ENCODE results near the gene SCNN1A.

SCNN1A gene

DNA sequence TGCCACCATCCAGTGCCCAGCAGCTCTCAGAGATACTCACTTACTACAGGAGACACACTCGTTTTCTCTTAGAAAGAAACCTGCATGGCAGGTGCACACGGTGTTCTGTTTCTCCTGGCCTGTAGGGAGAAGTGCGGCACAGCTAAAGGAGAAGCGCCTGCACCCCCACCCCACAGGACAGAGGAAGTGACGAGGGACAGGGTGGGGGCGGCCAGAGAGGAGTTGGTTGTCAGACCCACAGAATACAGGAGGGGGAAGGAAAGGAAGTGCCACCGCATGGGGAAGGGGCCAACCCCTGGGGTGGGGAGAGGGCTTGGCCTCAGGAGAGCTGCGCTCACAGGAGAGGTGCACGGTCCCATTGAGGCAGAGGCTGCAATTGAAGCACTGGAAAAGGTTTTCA lies 42.3 kb downstream of the SCNN1A start:
- DNase-seq = no peak
- Histone ChIP-seq H3K9me3 (replicated peaks; ENCODE audit: insufficient read depth, low read length) (no peaks in the 10 kb centered on the region), H3K79me2 (ENCODE audit: low read length) (peaks cover 62% of the 10 kb centered on the region), H4K20me1 (ENCODE audit: insufficient read depth, low read length) (no peaks in the 10 kb centered on the region), H3F3A (ENCODE audit: insufficient read depth, low read length) (peaks cover 22% of the 10 kb centered on the region), H3K36me3 (replicated peaks; ENCODE audit: insufficient read depth, low read length) (peaks cover 9% of the 10 kb centered on the region; the same call in 1 of the 2 replicates), H3K27ac (ENCODE audit: low read length) (no peak overlapping the region), H2AFZ (ENCODE audit: low read length) (no peak overlapping the region), H3K4me3 (ENCODE audit: low read length) (no peak overlapping the region), H3K9me2 (replicated peaks; ENCODE audit: insufficient read depth, low read length) (no peaks in the 10 kb centered on the region), H3K4me1 (ENCODE audit: low read length) (peaks cover 35% of the 10 kb centered on the region), H3K4me2 (ENCODE audit: low read depth, low read length) (no peak overlapping the region), H3K9ac (ENCODE audit: low read length) (no peak overlapping the region), H3K27me3 (replicated peaks; ENCODE audit: insufficient read depth, low read length) (no peaks in the 10 kb centered on the region)
- TF ChIP-seq EZH2phosphoT487 (IDR thresholded peaks at IDR 0.05; ENCODE audit: low read length) = no peak
- TF ChIP-seq, protein P1, sequence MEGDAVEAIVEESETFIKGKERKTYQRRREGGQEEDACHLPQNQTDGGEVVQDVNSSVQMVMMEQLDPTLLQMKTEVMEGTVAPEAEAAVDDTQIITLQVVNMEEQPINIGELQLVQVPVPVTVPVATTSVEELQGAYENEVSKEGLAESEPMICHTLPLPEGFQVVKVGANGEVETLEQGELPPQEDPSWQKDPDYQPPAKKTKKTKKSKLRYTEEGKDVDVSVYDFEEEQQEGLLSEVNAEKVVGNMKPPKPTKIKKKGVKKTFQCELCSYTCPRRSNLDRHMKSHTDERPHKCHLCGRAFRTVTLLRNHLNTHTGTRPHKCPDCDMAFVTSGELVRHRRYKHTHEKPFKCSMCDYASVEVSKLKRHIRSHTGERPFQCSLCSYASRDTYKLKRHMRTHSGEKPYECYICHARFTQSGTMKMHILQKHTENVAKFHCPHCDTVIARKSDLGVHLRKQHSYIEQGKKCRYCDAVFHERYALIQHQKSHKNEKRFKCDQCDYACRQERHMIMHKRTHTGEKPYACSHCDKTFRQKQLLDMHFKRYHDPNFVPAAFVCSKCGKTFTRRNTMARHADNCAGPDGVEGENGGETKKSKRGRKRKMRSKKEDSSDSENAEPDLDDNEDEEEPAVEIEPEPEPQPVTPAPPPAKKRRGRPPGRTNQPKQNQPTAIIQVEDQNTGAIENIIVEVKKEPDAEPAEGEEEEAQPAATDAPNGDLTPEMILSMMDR (IDR thresholded peaks at IDR 0.05; ENCODE audit: low read length) = no peak
- no peak for TF ChIP-seq EZH2 (optimal IDR thresholded peaks at IDR 0.05; ENCODE audit: low read depth, low read length)

DNA sequence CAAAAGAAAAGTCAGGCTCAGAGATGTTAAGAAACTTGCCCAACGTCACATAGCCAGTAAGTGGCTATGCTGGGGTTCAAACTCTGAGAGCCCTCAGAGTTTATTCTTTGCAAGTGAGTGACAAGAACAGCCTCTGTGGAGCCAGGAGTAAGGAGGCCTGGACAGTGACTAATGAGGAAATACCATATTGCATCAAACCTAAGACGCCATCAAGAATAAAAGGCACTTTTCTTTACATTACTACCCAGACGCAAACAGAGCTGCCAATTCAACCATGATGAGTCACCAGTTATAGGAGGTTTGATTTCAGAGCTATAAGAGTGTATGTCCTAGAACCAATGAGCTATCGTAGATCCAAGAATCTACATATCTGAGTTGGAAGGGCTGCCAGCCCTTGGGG lies 42.9 kb downstream of the SCNN1A start:
- peaks cover 57% of the 10 kb centered on the region for H3K79me2 ChIP-seq (ENCODE audit: low read length)
- no peaks in the 10 kb centered on the region for H3K9me2 ChIP-seq (replicated peaks; ENCODE audit: insufficient read depth, low read length)
- H3K9me3 ChIP-seq (replicated peaks; ENCODE audit: insufficient read depth, low read length) = no peaks in the 10 kb centered on the region
- H3F3A ChIP-seq (ENCODE audit: insufficient read depth, low read length) = peaks cover 17% of the 10 kb centered on the region
- no peak overlapping the region for H3K27ac ChIP-seq (ENCODE audit: low read length)
- no peaks in the 10 kb centered on the region for H3K27me3 ChIP-seq (replicated peaks; ENCODE audit: insufficient read depth, low read length)
- H4K20me1 ChIP-seq (ENCODE audit: insufficient read depth, low read length) = no peaks in the 10 kb centered on the region
- no peak overlapping the region for H2AFZ ChIP-seq (ENCODE audit: low read length)
- H3K4me2 ChIP-seq (ENCODE audit: low read depth, low read length) = no peak overlapping the region
- peaks cover 35% of the 10 kb centered on the region for H3K4me1 ChIP-seq (ENCODE audit: low read length)
- no peak for DNase-seq
- no peak overlapping the region for H3K4me3 ChIP-seq (ENCODE audit: low read length)
- no peak overlapping the region for H3K9ac ChIP-seq (ENCODE audit: low read length)
- no peak for TF ChIP-seq EZH2phosphoT487 (IDR thresholded peaks at IDR 0.05; ENCODE audit: low read length)
- TF ChIP-seq, protein P1 (IDR thresholded peaks at IDR 0.05; ENCODE audit: low read length) = no peak
- TF ChIP-seq EZH2 (optimal IDR thresholded peaks at IDR 0.05; ENCODE audit: low read depth, low read length) = no peak
- H3K36me3 ChIP-seq (replicated peaks; ENCODE audit: insufficient read depth, low read length) = peaks cover 9% of the 10 kb centered on the region; the same call in 1 of the 2 replicates

DNA sequence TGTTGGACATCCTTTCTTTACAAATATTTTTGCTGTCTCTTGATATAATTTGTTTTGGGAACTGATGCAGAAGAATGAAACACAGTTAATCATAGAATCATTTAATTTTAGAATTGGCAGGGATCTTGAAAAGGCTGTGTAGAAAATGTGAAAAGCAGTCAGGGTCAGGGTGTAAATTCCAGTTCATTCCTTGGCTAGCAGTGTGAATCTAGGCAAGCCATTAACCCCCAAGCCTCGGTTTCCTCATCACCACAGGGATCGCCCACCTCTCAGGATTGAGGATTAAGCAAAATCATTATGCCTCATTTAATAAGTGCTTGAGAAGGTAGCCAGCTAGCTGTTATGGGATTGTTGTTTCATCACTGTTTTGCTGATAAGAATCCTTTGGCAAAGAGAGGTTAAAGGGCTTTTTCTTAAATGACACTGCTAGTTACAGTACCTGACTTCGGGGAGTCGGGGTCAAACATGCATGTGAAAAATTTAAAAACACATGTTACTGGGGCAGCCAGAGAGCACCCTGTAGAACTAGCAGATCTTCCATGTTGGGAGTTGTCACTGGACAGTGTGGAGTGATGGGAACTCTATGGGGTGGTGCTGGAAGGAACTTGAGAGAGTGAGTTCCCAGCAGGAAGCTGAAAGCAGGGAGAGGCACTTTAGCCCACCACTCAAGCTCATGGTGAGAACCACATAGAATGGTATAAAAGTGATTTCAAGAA lies 44.2 kb downstream of the SCNN1A start:
- Histone ChIP-seq H3F3A (ENCODE audit: insufficient read depth, low read length) (peaks cover 10% of the 10 kb centered on the region), H3K79me2 (ENCODE audit: low read length) (peaks cover 44% of the 10 kb centered on the region), H3K4me3 (ENCODE audit: low read length) (no peak overlapping the region), H3K9ac (ENCODE audit: low read length) (no peak overlapping the region), H3K27me3 (replicated peaks; ENCODE audit: insufficient read depth, low read length) (no peaks in the 10 kb centered on the region), H2AFZ (ENCODE audit: low read length) (no peak overlapping the region), H3K4me1 (ENCODE audit: low read length) (peaks cover 27% of the 10 kb centered on the region), H3K27ac (ENCODE audit: low read length) (no peak overlapping the region), H3K4me2 (ENCODE audit: low read depth, low read length) (no peak overlapping the region), H3K36me3 (replicated peaks; ENCODE audit: insufficient read depth, low read length) (peaks cover 9% of the 10 kb centered on the region; the same call in 1 of the 2 replicates), H3K9me2 (replicated peaks; ENCODE audit: insufficient read depth, low read length) (no peaks in the 10 kb centered on the region), H3K9me3 (replicated peaks; ENCODE audit: insufficient read depth, low read length) (no peaks in the 10 kb centered on the region), H4K20me1 (ENCODE audit: insufficient read depth, low read length) (no peaks in the 10 kb centered on the region)
- DNase-seq = no peak
- TF ChIP-seq, protein P1 (IDR thresholded peaks at IDR 0.05; ENCODE audit: low read length) = no peak
- TF ChIP-seq EZH2 (optimal IDR thresholded peaks at IDR 0.05; ENCODE audit: low read depth, low read length) = no peak

All from MM.1S (cell line).